Tibial nerve (tissue), 4 donors: Measurements from ENCODE around the gene ZFAND6. TPM values are rescaled to one million over a fixed set of nuclear protein-coding genes. Genes with fewer than 3 reads are reported as not detected.
A peak's percentile ranks its signal among the peaks of the same experiment; 100 is the strongest.

Source experiments
- DNase-seq, 2 donors: peaks; one replicate each; pipeline ENCODE4 v3.0.0-alpha.2; 2019; ENCODE audit warnings: low spot score in 2 of 2
- H3K27ac ChIP-seq, 4 donors: fragments of 200-600 bp; sonication (generic) in 3 of 4; one replicate each; pipeline ENCODE4 v1.5.1; 2017 to 2019; ENCODE audit warnings: mild to moderate bottlenecking in 1 of 4
- H3K27me3 ChIP-seq, 2 donors: fragments of 200-600 bp; sonication (generic) in 1 of 2; one replicate each; pipeline versions ENCODE4 v1.5.1 to v1.6.0; 2017 to 2019
- H3K36me3 ChIP-seq, 3 donors: fragments of 200-600 bp; sonication (generic); one replicate each; pipeline ENCODE4 v1.5.1; 2018 to 2019
- H3K4me1 ChIP-seq, 4 donors: fragments of 200-600 bp; sonication (generic) in 3 of 4; one replicate each; pipeline ENCODE4 v1.5.1; 2017 to 2019
- H3K4me3 ChIP-seq, 4 donors: fragments of 200-600 bp; sonication (generic) in 3 of 4; one replicate each; pipeline ENCODE4 v1.5.1; 2017 to 2019; ENCODE audit warnings: mild to moderate bottlenecking in 1 of 4, moderate library complexity in 1 of 4
- H3K9me3 ChIP-seq, 4 donors: fragments of 200-600 bp; sonication (generic) in 3 of 4; one replicate each; pipeline ENCODE4 v1.5.1; 2017 to 2019
- CTCF ChIP-seq, 5 experiments: fragments of 200-600 bp in 3 of 5; fragments of 450-650 bp in 2 of 5; sonication (generic) in 3 of 5; IDR thresholded peaks; one replicate each; pipeline ENCODE4 v1.5.1; 2016 to 2019; ENCODE audit warnings: antibody characterized with exemption in 5 of 5, mild to moderate bottlenecking in 3 of 5, moderate library complexity in 2 of 5
- EP300 ChIP-seq, 2 donors: sonication (generic); formaldehyde crosslinking; IDR thresholded peaks; one replicate each; pipeline ENCODE4 v1.6.1; 2017; ENCODE audit warnings: antibody characterized with exemption in 2 of 2, mild to moderate bottlenecking in 1 of 2
- POLR2A ChIP-seq, 2 donors: fragments of 450-650 bp; IDR thresholded peaks; one replicate each; pipeline ENCODE4 v1.6.1; 2017; ENCODE audit warnings: antibody characterized with exemption in 2 of 2, mild to moderate bottlenecking in 2 of 2, moderate library complexity in 2 of 2
- WGBS, 2 donors: methylation state at CpG; one replicate each; pipeline ENCODE4 v1.1.5; 2018; 5-methylcytosine and 5-hydroxymethylcytosine counted together
- total RNA-seq, 4 donors: library from RNA; depleted of rRNA; stranded (reverse); fragments of >200 nt; gene quantifications; one replicate each; pipeline ENCODE4 v1.1.0, GENCODE V29; 2016

ZFAND6 gene
- total RNA-seq, 4 donors from 2014 or later, result 68.6 to 126 (median 88.2) TPM

GRCh38 chr15:80182611-80183261 is 123.3 kb downstream of the ZFAND6 start:
- Histone ChIP-seq H3K27ac (peak overlapping the region in 1 of 4 donors; percentile 7), H3K27me3 (no peaks in the 10 kb centered on the region), H3K36me3 (peaks cover 0 to 92% (median 5%) of the 10 kb centered on the region in 3 donors), H3K4me3 (no peak overlapping the region), H3K9me3 (no peaks in the 10 kb centered on the region), H3K4me1 (no peaks in the 10 kb centered on the region)
- 45 to 54% methylated on average over 5 of the region's 5 CpGs for whole genome bisulfite sequencing, 2 donors
- no peak for TF ChIP-seq POLR2A (IDR thresholded peaks at IDR 0.05)
- no peak for TF ChIP-seq EP300 (IDR thresholded peaks at IDR 0.05)
- no peak for TF ChIP-seq CTCF (IDR thresholded peaks at IDR 0.05)
- no peak for DNase-seq

GRCh38 chr15:80183306-80183705 is 123.8 kb downstream of the ZFAND6 start:
- WGBS, 2 donors, result 90 to 92% methylated on average over 10 of the region's 10 CpGs
- H3K4me3 ChIP-seq, result no peak overlapping the region
- H3K4me1 ChIP-seq, result no peaks in the 10 kb centered on the region
- no peak for DNase-seq
- no peaks in the 10 kb centered on the region for H3K27me3 ChIP-seq
- H3K36me3 ChIP-seq, result peaks cover 0 to 89% (median 5%) of the 10 kb centered on the region in 3 donors
- peak overlapping the region in 1 of 4 donors; percentile 7 for H3K27ac ChIP-seq
- TF ChIP-seq EP300 (IDR thresholded peaks at IDR 0.05), result no peak
- H3K9me3 ChIP-seq, result no peaks in the 10 kb centered on the region

- Histone ChIP-seq H3K36me3 (peaks cover 0 to 85% (median 5%) of the 10 kb centered on the region in 3 donors), H3K27me3 (no peaks in the 10 kb centered on the region), H3K4me1 (no peaks in the 10 kb centered on the region), H3K4me3 (no peak overlapping the region), H3K27ac (no peak overlapping the region), H3K9me3 (no peaks in the 10 kb centered on the region)
- no peak for TF ChIP-seq CTCF (IDR thresholded peaks at IDR 0.05)
- TF ChIP-seq POLR2A (IDR thresholded peaks at IDR 0.05), result no peak
- TF ChIP-seq EP300 (IDR thresholded peaks at IDR 0.05), result no peak
- 77 to 83% methylated on average over 6 of the region's 6 CpGs for WGBS, 2 donors
- DNase-seq, result no peak
Measured at GRCh38 chr15:80183886-80184285, 124.4 kb downstream of the ZFAND6 start.

- DNase-seq, result no peak
- WGBS, 2 donors, result 83 to 94% methylated on average over 7 of the region's 7 CpGs
Measured at GRCh38 chr15:80184554-80184953, 125.1 kb downstream of the ZFAND6 start.

GRCh38 chr15:80185152-80185551 is 125.7 kb downstream of the ZFAND6 start:
- TF ChIP-seq EP300 (IDR thresholded peaks at IDR 0.05) (no peak), POLR2A (IDR thresholded peaks at IDR 0.05) (no peak), CTCF (IDR thresholded peaks at IDR 0.05) (no peak)
- H3K27me3 ChIP-seq, result no peaks in the 10 kb centered on the region
- no peaks in the 10 kb centered on the region for H3K4me1 ChIP-seq
- no peak overlapping the region for H3K27ac ChIP-seq
- H3K4me3 ChIP-seq, result no peak overlapping the region
- H3K36me3 ChIP-seq, result peaks cover 0 to 72% (median 5%) of the 10 kb centered on the region in 3 donors
- no peaks in the 10 kb centered on the region for H3K9me3 ChIP-seq
- no peak for DNase-seq
- WGBS, 2 donors, result 95 to 100% methylated on average over 2 of the region's 2 CpGs

More at GRCh38 chr15:80184554-80184953, 125.1 kb downstream of the ZFAND6 start:
- H3K27ac ChIP-seq, result no peak overlapping the region
- no peaks in the 10 kb centered on the region for H3K27me3 ChIP-seq
- no peaks in the 10 kb centered on the region for H3K4me1 ChIP-seq
- TF ChIP-seq EP300 (IDR thresholded peaks at IDR 0.05) (no peak), CTCF (IDR thresholded peaks at IDR 0.05) (no peak), POLR2A (IDR thresholded peaks at IDR 0.05) (no peak)
- H3K4me3 ChIP-seq, result no peak overlapping the region
- peaks cover 0 to 78% (median 5%) of the 10 kb centered on the region in 3 donors for H3K36me3 ChIP-seq
- H3K9me3 ChIP-seq, result no peaks in the 10 kb centered on the region
